T-helper 9 cell (primary cell): ENCODE measurements around the gene RDH13.
"Not testable (repeated sequence)": the region's sequence is repeated elsewhere in the genome, so short reads cannot be mapped to it uniquely, and the experiment has no call there.

Experiments used
- DNase-seq: peaks from one replicate; pipeline ENCODE4 v3.0.0-alpha.2; 2020
- total RNA-seq, 2 donors: gene quantifications; one replicate each; lab custom pipeline; 2026; lab: John Stamatoyannopoulos, UW

Gene RDH13, protein sequence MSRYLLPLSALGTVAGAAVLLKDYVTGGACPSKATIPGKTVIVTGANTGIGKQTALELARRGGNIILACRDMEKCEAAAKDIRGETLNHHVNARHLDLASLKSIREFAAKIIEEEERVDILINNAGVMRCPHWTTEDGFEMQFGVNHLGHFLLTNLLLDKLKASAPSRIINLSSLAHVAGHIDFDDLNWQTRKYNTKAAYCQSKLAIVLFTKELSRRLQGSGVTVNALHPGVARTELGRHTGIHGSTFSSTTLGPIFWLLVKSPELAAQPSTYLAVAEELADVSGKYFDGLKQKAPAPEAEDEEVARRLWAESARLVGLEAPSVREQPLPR
- total RNA-seq, result 10.4 to 12.1 reads per million in 2 donors

DNA sequence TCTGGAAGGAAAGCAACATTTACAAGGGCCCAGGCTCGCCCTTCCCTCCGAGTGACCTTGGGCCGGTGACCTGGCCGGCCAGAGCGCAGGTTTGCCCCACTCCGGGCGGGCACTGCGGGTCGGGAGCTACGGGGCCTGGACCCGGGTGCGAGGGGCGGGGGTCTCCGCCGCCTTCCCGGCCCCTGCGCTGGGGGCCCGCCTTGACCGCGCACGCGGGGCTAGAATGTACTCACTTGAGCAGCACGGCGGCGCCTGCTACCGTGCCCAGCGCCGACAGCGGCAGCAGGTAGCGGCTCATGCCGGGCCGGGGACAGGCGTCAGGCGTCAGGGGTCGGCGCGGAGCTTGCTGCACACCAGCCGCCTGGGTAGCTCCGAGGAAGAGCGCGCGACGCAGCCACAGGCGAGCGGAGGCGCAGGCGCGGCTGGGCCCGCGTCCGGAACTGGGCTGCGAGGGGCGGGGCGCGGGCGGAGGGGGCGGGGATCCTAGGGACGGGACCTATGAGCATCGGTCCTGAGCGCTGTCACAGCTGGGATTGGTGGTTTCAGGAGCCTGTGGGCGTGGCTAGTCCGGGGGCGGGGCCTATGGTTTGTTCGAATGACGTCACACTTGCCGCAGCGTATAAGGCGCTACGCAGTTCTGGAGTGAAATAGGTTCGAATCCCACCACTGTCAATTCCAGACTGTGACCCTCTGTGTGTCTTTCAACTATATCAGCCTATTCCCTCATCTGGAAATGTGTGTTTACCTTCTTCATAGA is at the start of gene RDH13:
Gene RDH13, minus strand, starts transcription at position 414 of the 757 bp plus-strand sequence. Its CDS starts 116 bp downstream, at position 298.
- peak; percentile 99 for DNase-seq

DNA sequence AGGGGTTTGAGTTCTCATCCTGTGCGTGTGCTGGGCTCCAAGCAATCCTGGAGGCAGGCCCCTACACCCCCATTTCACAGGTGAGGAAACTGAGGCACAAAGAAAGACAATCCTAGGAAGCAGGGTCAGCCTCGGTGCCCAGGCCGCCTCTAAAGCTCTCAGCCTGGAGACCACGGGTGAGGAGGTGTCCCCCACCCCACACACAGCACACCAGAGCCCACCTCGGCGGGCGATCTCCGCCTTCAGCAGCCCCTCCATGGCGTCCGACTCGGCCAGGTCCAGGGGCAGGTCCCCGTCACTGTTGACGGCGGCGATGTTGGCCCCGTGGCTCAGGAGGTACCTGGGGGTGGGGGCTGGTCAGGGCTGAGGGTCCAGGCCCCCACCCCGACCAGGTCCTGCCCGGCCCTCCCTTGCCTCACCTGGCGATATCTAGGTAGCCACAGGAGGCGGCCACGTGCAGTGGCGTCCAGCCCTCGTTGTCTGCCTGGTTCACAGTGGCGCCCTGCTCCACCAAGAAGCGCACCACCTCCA is 49.4 kb upstream of the RDH13 start:
- no peak for DNase-seq

DNA sequence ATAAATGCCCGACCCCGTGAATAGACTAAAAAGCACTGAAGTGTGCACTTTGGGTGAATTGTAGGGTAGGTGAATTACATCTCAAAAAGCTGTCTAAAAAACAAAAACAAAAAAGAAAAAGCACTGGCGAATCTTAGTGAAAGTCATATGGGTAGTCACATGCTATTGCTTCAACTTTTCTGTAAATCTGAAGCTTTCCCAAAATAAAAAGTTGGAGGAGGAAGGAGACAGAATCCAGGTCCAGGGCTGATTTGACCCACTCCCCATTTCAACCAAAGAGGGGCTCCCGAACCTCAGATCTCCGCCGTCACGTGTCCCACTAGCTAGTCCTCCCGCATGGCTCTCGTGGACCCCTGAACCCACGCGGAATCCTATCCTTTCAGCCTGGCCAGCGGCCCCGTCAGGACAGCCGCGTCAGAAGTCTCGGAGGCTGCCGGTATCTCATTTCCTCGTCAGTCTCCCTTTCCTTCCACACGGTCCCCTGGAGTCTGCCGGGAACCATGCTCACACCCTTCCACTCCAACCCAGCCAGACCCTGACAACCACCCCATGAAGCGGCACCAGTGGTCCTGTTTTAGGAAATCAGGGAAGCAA is 48.4 kb upstream of the RDH13 start:
- no peak for DNase-seq

DNA sequence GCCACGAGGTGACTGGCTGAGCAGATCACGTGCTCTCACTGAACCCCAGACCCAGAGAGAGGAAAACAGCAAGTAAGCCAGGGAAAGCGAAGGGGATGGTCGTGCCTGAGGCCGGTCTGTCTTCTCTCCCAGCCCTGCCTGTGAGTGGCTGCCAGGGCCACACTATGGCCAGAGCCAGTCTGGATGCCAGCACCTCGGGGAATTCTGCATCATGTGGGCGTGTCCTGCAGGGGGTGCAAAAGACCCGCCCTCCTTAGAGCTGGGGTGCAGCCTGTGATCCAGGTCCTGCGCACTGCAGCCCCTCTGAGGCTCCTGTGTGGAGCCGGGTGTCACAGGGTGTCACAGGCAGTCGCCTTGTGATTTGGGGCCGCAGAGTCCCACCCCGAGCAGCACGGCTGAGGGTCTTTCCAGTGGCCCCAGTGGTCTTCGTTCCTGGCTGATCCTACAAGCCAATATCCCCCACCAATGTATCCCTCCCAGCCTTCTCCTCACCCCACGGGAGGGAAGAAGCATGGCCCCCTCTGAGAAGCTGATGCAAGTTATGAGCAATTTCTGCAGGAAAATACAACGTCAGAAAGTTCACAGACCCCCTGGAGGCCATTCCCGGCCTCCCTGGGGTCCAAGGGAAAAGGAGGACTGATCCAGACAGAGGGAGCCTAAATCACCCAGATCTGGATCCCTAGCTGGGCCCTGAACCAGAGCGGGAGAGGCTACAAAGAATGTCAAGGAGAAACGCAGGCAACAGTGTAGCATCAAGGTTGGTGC is 46.8 kb upstream of the RDH13 start:
- DNase-seq, result no peak

DNA sequence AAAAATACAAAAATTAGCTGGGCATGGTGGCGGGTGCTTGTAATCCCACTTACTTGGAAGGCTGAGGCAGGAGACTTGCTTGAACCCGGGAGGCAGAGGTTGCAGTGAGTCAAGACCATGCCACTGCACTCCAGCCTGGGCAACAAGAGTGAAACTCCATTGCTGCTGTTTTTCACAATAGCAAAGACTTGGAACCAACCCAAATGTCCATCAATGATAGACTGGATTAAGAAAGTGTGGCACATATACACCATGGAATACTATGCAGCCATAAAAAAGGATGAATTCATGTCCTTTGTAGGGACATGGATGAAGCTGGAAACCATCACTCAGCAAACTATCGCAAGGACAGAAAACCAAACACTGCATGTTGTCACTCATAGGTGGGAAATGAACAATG is 44.3 kb upstream of the RDH13 start:
- DNase-seq, result not testable (repeated sequence)

DNA sequence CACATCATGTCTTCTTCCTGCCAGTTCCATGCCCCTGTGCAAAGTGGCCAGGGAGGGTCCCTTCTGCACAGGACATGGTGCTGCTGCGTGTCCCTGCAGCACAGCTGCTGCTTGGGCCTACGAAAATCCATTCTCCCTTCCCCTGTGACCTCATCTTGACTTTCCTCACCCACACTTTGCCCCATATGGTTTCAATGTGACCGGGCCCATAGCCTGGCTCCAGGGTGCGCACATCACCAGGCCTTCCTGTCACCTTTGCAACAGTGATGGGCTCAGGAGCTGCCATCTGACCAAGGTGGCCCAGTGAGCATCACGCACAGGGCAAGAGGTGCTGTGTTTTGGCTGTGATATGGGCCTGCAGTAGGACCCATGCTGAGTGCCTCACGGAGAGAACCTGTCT is 43.6 kb upstream of the RDH13 start:
- DNase-seq, result no peak

DNA sequence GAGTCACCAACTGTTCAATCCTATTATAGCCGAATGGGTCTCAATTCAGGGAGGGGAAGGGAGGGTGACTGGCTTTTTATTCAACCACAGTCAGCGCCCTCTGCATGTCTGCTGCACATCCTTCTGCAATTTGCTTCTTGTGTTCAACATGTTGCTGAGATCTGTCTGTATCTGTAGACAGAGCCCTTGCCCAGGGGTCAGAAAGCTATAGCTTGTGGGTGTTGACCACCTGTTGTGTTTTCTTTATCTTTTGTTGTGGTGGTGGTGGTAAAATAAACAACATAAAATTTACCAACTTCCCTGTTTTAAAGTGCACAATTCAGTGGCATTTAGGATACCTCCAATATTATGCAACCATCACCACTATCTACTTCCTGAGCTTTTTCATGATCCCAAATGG is 42.3 kb upstream of the RDH13 start:
- no peak for DNase-seq

DNA sequence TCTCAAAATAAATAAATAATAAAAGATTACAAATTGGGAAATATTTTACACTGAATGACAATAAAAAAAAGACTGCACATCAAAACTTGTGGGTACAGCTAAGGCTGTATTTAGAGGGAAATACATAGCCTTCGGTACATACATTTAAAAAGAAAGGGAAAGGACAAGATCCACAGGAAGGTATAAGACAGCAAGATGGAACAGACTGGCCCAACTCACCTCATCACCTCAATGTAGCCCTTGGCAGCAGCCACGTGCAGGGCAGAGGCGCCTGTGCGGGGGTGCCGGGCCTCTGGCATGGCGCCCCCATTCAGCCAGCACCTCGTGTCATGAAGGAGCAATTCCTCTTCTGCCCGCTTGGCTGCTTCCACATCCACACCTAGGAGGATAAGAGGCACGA is 40.2 kb upstream of the RDH13 start:
- DNase-seq, result no peak

DNA sequence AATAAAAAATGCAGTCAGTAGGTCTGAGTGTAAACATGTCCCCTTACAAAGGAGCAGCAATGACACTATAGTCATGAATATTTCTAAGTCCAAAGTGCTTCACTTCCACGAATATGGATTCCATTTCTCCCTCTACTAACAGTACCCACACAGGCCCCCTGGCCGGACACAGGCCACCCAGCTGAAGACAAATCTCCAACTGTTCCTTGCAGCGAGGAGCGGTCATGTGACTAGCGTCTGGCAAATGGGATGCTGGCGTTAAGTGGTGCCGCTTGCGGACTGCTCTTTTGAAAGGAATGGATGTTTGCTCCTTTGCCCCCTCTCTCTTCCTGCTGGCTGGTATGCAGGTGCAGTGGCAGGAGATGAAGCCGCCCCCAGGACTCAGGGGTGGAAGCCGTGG is 38.3 kb upstream of the RDH13 start:
- DNase-seq, result no peak

DNA sequence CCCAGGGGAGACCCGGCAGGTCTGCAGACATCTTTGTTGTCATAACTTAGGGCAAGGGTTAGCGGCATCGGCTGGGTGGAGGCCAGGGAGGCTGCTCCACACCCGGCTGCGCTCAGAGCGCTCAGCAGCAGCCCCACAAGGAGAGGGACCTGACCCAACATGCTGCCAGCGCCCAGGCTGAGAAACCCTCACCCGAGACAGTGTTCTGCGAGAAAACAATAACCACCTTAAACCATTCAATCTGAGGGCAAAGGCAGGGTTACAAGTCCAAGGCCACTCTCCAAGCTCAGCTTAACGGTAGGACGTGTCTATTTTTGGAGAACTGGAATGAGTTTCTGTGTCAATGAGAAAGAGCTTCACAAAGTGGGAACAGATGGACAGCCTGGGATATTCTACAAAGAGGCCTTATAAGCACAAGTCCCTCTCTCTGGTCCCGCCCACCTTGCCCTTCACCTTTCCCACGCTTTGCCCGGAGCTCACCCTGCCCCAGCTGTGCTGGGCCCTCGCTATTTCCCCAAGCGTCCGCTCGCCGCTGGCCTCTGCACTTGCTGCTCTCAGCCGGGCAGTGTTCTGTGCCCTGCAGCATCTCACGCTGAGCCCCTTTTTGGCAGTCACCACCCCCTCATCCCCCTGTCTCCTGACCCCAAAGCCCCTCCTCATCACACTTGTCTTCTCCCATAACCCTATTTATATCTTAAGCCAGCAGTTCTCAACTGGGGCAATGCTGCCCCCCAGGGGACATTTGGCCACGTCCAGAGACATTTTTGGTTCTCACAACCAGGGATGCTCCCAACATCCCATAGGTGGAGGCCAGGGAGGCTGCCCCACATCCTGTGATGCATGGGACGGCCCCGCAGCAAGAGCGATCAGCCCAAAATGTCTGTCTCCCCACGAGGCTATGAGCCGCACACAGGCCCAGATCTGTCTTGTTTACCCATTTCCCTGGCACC is 36.9 kb upstream of the RDH13 start:
- no peak for DNase-seq

DNA sequence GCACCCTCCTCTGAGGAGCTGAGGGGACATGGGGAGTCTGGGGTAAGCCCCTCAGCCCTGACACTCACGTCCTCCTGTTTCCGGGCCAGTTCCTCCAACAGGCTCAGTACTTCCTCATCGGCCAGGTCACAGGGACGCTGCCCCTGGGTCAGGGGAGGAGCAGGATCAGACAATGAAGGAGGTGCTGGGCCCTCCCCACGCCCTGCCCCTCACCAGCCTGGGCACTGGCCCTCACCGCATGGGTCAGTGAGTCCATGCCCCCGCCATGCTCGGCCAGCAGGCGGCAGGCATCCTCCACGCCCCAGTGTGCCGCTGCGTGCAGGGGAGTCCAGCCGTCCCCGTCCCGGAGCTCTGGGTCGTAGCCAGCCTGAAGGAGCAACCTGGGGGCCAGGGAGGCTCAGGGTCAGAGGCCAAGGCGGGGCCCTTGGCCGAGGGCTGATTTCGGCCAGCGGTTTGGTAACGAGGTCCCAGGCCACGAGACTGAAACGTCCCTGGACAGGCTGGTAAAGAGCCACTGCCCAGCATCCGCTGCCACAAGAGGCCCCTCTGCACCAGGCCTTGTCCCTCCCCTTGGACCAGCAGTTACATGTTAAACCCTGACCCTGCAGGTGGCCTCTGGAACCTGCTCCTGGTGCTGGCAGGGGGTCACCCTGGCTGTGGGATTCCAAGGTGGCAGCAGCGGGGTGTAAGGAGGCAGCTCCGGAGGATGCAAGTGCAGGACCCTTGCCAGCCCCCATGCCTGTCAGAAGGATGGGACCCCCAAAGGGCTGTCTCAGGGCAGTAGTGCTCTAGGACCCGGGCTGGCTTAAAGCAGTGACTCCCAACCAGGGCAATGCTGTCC is 36.0 kb upstream of the RDH13 start:
- DNase-seq, result no peak

DNA sequence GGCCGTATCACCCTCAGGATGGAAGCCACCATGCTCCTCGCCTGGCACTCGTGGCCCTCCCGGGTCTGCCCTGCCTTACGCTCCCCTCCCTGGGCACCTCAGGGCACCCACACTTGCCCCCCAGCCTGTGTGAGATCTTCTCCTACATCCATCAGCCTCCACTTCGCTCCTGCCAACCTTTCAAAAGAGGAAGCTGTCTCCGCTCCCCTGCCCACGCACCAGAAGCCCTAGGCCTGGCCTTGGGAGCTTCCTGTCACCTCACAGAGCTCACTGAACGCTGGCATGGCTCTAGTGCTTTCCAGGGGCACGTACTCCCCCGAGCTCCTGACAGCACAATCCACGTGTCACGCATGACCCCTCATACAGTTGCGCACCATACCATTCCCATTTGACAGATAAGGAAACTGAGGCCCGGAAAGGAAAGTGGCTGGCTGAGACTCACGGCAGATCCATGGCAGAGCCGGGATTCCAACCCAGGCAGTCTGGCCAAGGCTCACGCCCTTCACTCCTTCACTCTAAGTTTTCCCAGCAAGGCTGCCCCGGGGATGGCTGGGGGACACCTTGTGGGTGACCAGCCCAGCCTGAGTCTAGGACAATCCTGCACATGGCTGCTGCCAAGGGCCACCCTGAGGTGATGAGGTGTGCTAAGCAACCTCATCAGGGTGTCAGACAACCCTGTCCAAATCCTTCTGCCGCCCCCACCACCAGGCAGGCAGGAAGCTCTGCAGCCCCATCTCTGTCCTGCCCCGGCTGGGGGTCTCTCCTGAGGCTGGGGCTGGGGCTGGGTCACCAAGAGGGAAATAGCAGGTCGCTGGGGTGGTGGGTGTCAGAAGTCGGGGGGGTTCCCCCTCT is 35.1 kb upstream of the RDH13 start:
- no peak for DNase-seq

DNA sequence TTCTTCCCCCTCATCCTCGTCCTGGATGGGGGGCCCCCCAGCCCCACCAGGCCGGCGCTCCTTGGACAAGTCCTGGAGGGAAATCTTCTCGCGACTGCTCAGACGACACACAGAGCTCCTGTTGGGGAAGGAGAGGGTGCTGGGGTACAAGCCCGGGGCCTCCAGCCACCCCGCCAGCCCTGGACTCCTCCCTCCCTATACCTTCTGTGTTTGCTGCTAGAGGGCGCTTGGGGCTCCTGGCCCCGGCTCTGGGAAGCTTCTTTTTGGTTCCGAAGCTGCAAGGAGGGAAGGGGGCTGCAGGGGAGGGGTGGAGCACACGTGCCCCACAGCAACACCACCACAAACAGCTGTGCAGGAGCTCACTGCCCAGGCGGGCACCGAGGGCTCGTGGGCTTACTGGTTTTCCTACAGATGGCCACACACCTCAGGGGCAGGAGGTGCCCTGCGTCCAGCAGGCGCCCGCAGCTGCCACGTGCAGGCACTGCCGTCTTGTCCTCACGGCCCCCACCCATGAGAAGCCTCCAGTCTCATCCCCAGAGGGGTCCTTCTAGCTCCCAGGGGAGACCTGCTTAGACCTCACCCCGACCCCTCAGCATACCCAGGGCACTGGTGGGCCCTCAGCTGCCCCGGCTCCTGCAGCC is 33.2 kb upstream of the RDH13 start:
- DNase-seq, result no peak

DNA sequence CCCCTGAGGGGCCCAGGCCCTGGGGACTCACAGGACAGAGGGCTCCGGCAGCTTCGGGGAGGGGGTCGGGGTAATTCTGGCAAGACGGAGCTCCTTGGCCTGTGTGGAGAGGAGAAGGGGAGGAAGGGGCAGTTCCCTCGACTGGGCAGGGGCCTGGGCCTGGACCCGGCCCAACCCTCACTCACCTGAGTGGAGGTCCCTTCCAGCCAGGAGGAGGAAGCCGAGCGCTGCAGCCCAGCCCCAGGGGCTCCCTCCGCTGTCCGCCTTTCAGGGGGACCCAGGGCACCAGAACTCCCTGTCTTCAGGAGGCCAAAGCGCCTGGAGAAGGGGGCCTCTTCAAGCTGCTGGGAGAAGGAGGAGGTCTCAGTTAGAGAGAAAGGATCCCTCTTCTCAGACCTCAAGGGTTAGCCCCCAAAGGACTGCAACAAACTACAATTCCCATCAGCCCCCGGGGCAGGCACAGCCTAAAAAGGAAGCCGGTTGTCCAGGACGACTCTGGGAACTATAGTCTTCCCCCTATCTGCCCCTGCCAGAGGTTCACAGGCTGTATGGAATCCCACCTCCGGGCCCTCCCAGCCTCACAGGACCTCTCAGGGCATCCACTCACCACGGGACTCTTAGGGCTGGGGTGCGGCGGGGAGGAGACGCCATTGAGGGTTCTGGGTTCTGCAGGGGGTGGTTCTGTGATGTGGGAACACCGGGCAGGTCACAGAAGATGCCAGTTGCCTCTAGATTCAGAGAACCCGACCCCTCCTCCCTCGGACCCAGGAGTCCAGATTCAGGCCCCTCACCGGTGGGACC is 32.5 kb upstream of the RDH13 start:
- DNase-seq, result no peak

DNA sequence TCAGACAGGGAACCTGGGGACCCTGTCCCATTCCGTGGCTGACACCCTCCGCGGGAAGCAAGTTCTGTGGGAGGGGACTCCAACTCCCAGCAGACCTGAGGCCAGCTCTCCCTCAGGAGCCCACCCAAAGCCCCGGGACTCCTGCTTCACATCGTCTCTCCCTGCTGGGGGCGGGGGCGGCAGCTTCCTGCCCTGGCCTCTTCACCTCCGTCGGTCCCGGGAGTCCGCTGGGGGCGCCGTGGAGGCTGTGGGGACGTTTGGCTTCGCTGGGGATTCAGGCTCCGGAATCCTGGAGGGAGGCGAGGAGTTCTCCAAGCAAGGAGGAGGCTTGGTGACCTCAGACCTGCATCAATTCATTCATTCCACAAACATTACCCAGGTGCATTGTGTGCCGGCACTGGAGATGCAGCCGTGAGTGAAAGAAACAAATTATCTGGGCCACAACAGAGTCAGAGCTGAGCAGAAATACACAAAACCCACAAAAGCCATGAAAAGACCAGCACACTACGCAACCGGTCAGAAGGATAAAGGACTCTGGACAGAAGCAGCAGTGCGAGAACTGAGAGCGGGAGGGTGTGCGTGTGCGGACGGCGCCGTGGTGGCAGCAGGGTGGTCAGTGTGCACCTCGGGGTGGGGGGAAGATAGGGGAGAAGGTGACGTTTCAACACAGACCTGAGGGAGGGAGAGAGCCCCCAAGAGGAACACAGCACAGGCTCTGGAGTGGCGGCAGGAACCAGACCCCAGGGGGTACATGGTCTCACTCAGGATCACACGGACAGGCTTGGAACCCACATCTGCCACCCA is 31.7 kb upstream of the RDH13 start:
- DNase-seq, result no peak

DNA sequence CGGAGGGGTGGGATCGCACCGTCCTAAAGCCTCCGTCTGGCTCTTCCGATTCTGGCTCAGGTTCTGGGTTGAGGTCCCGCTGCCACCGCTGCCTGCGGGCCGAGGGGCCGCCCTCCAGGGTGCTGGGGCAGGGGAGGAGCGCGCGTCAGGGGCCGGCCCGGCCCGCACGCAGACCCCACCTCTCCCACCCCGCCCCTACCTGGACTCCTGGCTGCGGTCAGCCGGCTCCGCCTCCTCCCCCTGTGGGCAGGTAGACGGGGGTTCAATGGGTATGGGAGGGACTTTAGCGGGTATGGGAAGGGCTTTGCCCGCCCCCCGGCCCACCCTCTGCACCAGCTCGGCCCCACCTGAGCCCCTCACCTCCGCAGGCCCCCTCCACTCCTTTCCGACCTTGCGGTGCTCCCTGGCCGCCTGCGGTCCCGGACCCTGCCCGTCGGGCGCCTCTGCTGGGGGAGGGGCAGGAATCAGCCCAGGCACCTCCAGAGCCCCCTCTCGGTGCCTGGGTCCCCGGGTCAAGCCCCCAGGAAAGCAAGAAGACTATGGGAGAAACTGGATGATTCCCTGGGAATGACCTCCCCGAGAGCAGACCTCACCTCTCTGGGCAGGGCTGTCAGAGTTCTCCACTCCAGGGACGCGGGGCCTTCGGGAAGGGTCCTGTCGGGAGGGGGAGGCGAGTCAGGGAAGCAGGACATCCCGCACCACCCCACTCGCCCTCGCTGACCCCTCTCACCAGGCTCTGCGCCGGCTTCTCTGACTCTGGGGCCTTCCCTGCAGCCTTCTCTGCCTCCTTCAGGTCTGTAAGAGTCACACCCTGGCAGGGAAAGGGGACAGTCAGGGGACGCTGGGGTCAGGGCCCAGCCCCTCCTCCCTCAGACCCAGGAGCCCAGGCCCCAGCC is 29.7 kb upstream of the RDH13 start:
- DNase-seq, result no peak
